Measurements from ENCODE around the gene SKOR1.

SKOR1 gene

DNA sequence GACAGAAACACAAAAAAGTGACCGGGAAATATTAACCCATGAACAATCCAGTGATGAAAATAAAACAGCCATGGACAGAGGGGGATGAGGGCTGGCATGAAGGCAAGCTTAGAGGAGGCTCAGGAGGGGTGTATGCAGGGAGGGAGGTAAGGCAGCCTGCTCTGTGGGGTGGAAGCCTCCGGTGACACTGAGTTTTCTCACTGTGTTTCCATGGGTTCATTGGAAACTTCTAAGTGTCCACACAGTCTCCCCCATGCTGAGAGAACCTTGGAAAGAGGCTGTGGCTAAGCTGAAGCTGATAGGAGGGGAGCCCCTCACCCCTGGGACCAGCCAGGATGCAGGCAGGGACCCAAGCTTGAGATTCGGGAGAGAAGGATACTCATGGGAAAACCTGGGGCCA, 6.8 kb upstream of the SKOR1 start:
- DNase-seq (ENCODE audit: low read depth), result no peak

DNA sequence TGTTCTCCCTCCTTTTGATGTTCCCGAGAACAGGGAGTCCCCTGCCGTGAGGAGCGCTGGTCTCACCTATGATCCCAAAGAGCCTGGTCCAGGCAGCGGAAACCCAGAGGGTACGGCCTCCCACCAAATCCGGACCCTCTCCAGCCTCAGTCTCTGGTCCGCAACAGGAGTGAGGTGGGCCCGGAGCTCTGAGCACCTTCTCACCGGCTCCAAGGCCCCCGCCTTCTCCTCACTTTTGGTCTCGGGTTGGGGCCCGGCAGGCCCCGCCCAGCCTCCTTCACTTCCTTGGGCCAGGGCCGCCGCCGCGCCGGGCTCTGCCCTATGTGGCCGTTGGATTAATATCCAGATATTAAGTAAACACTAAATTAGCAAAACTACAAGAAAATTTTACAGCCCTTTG, 5.7 kb upstream of the SKOR1 start:
- no peak for DNase-seq (ENCODE audit: low read depth)

DNA sequence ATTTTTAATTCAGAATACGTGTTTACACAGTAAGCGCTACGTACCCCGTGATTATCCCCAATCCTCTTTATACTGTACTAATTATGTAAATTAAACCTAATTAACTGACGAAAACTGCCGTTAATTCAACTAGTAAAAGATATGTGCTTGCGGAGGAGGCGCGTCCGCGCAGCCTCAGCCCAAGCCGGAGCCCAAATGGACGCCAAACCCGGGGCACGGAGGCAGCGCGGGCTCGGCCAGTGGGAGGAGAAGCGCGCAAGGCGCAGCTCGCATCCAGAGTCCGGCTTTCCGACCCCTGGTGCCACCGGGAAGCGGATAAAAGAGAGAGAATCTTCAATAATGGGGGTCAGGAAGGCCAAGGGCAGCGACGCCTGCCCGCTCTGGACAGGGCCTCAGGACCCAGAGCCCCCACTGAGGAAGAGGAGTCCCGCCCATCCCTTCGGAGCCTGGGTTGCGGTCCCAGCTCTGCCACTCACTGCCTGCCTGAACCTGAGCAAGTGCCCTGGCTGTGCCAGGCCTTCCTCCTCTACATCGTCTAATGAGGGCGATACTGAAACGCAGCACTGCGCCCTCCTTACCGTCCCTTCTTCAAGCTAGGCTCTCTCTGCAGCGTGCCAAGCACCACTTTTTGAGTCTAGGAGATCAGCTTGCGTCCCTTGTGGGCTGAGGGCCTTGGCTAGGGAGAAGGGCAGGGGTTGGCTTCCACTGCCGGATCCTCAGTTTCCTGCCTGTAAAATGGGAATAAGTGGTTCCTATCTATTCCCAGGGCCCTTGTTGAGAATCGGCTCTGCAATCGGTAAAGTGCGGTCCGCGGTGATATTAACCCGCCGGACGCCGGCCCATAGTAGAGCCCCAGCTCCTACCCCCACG, 5.0 kb upstream of the SKOR1 start:
- no peak for DNase-seq (ENCODE audit: low read depth)

DNA sequence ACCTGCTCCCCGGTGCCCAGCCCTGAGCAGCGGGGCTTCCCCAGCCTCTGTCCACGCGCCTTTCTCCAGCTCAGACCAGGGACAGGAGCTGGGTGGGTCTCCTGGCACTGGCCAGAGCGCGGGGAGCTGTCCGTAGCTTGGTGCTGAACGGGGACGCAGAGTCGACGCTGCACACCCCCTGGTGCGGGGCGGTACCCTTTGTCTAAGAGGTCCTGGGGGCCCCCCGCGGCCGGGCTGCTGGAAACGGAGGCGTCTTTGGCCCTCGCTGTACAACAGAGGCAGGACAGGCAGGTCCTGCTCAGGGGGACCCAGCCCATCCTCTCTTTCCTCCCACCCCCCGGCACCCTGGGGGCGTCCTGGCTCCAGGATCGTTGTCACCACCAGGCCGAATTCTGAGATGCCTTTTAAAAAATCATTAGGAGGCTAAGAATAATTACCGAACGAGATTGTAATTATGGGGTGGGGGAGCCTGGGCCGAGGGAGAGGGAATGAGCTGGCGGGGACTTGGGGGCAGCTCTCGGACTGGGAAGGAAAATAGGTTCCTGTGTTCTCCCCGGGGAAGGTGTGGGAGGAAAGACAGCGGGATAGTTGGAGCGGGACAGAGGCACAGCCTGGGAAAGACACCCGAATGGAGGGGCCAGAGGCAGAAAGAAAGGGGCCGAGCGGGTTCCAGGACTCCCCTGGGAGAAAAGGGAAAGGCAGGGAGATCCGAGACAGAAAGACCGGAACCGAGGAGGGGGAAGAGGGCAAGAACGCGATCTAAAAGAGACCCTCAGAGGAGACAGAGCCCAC, 4.1 kb upstream of the SKOR1 start:
- no peak for DNase-seq (ENCODE audit: low read depth)

DNA sequence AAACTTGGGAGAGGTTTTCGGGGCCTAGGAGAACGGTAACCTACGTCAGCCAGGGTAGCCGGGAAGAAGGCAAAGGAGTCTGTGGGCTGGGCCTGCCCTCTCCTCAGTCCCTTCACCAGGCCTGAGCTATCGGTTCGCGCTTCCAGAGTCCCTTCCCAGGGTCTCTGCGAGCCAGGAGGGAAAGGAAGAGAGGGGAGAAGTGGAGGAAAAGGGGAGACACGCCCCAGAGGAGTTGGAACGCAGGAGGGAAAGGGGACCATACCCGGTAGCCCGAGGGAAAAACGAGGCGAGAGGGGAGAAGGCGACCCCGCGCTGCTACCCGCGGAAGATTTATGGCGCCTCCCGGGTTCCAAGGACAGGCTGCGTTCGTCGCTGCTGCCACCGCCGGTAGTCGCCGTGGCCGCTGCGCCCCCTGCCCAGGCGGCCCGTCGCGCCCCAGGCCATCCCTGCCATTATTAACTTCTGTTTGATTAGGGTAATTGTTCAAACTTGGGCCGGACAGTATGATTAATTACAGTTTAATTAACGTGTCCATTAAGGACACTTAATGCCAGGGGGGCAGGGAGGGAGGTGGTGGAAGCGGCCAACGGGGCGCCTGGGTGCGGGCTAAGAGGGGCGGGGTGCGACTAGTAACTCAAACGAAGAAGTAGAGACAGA, 3.4 kb upstream of the SKOR1 start:
- DNase-seq (ENCODE audit: low read depth), result no peak

DNA sequence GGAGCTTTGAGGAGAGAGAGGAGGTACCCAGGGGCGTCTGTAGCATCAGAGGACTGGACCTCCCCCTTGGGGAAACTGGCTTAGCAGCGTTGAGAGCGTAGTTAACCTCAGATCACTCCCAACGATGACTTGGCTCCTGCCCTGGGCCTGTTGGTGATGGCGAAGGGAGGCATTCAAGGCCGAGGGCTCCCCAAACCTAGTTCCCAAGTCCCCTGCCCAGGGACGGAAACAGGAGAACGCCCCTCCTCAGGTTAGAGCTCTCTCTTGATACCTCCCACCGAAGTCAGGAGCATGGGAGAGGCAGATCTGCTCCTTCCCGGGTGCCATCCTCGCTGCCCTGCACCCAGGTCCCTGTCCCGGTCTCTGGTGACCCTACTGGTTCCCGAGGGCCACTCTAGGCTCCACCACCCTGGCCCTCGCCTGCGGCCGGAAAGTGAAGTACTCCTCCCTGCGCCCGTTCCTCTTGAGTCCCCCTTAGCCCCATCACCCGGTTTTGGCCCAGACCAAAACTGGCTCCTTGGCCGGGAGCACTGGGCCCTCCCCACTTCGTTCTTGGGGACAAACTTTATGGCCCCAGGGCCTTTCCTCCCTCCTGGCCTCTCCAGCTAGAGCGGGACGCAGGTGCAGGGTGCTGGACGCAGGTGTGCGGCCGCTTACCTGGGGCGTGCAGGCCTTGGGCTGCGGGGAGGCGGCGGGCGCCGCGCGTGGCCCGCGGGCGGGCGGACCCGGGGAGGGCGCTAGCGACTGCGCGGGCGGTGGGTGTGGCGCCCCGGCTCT, 2.6 kb upstream of the SKOR1 start:
- no peak for DNase-seq (ENCODE audit: low read depth)

DNA sequence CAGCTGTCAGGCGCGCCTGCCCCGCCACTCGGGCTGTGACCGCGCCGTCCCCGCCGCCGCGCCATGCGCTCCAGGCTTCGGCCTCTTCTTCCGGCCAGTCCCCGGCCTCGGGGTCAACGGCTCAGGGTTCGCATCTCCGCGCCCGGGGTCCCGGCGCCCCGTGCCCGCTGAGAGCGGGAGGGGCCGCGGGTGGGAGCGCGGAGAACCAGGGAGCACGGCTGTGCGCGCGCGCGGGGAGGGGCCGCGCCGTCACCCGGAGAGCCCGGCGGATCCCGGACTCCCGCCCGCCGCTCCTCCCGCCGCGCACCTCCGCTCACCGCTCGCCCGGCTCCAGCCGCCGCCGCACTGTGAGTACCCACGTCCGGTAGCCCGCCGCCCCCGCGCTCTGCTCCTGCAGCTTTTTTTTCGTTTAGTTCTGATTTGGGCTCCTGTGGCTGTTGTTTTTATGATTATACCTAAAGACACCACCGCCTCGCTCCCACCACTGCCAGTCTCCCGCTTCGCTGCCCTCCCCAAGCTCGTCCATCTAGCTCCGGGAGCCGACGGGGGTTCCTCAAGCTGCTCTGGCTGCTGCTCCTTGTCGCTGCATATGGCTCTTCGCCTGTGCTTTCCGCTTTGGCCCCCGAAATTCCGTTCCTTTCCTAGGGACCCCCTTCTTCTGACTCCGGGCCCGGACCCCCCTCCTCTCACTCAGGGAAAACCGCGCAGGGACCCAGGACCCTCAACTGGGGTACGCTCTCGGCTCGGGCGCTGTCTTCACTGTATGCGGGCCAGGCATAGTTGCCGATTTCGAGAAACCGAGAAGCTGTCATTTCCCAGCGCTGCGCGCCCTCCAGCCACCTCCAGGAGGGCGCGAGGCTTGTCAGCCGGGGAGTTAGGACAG, 1.8 kb upstream of the SKOR1 start:
- no peak for DNase-seq (ENCODE audit: low read depth)

DNA sequence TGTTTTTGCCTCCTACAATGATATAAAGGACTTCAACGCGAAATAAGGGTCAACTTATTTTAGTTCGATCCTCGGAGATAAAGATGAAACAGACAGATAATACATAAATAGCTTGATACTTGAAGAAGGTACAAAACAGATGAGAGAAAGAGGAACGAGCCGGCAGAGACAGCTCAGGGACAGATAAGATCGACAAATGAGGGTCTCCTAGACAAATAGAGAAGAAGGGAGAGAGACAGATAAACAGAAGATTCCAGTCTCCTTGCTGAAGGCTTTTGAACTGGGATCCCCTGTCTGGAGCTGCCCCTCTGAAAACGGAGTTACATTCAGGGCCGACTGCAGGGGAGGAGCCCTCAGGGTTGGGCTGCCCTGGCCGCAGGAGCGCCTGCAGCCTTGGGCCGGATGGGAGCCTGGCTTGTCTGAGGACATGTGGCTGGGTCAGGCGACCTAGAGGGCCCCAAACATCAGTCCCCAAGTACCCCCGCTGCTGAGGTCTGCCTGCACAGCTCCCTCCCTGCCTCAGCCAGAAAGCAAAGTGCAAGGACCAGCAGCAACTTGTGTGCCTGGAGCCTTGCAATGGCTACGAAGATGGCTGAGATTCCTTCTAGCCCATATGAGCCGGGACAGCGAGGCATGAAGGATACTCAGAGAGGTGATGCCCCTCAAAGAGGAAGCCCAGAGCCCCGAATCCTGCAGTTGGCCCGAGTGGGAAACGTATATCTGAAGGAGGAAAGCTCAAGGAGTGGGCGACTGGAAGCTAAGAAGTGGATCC, 926 bp upstream of the SKOR1 start:
- no peak for DNase-seq (ENCODE audit: low read depth)

DNA sequence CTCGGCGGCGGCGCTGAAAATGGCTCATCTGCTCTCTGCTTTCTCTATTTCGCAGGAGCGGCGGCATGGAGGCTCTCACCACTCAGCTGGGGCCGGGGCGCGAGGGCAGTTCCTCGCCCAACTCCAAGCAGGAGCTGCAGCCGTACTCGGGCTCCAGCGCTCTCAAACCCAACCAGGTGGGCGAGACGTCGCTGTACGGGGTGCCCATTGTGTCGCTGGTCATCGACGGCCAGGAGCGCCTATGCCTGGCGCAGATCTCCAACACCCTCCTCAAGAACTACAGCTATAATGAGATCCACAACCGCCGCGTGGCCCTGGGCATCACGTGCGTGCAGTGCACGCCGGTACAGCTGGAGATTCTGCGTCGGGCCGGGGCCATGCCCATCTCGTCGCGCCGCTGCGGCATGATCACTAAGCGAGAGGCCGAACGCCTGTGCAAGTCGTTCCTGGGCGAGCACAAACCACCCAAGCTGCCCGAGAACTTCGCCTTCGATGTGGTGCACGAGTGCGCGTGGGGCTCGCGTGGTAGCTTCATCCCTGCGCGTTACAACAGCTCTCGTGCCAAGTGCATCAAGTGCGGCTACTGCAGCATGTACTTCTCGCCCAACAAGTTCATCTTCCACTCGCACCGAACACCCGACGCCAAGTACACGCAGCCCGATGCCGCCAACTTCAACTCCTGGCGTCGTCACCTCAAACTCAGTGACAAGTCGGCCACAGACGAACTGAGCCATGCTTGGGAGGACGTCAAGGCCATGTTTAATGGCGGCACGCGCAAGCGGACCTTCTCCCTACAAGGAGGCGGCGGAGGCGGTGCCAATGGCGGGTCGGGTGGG, 790 bp downstream of the SKOR1 start:
- DNase-seq (ENCODE audit: low read depth), result no peak

DNA sequence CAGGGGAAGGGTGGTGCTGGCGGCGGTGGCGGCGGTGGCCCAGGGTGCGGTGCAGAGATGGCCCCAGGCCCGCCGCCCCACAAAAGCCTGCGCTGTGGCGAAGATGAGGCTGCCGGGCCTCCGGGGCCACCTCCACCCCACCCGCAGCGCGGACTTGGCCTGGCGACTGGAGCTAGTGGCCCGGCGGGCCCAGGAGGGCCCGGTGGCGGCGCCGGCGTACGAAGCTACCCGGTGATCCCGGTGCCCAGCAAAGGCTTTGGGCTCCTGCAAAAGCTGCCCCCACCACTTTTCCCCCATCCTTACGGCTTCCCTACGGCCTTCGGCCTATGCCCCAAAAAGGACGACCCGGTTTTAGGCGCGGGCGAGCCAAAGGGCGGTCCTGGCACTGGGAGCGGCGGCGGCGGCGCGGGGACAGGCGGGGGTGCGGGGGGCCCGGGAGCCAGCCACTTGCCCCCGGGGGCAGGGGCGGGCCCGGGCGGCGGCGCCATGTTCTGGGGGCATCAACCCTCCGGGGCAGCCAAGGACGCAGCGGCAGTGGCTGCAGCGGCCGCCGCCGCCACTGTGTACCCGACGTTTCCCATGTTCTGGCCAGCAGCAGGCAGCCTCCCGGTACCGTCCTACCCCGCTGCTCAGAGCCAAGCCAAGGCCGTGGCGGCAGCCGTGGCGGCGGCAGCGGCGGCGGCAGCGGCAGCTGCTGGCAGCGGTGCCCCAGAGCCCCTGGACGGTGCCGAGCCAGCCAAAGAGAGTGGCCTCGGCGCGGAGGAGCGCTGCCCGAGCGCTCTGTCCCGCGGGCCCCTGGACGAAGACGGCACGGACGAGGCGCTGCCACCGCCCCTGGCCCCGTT, 1.6 kb downstream of the SKOR1 start:
- DNase-seq (ENCODE audit: low read depth), result no peak

DNA sequence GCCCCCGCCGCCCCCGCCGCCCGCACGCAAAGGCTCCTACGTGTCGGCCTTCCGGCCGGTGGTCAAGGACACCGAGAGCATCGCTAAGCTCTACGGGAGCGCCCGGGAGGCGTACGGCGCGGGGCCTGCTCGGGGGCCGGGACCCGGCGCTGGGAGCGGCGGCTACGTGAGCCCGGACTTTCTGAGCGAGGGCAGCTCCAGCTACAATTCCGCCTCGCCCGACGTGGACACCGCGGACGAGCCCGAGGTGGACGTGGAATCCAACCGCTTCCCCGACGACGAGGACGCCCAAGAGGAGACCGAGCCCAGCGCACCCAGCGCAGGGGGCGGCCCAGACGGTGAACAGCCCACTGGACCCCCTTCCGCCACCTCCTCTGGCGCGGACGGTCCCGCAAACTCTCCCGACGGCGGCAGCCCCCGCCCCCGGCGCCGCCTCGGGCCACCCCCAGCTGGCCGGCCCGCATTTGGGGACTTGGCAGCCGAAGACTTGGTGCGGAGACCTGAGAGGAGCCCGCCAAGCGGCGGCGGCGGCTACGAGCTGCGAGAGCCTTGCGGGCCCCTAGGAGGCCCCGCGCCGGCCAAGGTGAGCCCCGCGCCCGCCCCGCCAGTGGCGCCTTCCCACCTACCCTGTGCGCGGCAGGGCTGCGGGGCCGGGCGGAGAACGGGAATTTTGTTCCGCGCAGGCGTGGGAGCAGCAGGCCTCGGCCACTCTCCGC, 2.4 kb downstream of the SKOR1 start:
- no peak for DNase-seq (ENCODE audit: low read depth)

DNA sequence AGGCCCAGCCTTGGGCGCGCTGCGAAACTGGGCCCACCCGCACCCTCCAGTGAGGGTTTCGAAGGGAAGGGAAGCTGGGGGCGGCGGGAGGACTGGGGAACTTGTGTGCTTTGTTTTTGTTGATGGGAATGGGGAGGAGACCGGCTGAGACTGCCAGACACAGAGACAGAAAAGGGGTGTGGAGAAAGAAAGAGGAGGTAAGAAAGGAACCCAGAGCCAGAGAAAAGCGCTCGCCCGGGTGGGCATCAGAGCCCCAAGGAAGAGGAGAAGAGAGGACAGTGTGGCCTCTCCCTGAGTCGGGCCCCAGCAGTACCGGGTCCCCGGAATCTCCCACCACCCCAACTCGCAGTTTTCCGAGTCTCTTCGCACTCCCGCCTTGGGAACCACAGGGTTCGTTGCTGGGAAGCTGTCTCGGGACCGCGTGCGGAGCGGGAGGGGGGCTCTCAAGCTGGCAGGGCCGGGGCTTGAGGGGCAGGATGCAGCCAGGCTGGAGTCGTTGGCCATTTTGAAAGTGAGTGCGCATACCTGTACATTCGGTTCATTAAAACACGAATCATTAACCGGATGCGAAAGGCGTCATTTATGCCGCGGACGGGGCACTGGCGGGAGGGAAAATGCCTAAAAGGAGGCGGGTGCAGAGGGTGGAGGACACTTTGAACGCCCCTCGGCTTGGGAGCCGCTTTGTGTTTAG, 3.1 kb downstream of the SKOR1 start:
- no peak for DNase-seq (ENCODE audit: low read depth)

DNA sequence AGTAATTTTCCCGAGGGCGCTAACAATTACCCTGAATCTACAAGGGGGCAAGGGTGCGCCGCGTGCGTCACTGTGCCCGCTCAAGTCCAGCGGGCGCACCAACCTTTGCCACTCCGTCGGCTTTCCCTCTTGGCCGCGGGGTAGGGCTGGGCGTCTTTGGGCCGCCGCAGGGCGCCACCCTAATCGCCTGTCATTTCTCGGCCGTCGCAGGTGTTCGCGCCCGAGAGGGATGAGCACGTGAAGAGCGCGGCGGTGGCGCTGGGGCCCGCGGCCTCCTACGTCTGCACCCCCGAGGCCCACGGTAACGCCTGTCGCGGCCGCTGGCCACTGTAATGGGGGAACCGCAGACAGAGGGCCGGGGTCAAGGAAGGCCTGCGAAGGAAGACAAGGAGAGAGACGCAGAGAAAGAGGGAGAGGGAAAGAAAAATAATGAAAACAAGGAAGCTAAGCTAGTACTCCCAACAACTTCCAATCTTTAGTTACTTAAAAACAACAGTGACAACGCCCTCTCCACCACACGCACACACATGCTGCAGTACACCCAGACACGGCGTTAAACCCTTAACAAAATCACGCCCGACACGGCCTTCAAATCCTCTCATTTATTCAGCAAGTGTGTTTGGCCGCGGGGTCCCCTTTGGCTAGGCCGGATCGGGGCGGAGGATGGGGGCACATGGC, 3.8 kb downstream of the SKOR1 start:
- no peak for DNase-seq (ENCODE audit: low read depth)

DNA sequence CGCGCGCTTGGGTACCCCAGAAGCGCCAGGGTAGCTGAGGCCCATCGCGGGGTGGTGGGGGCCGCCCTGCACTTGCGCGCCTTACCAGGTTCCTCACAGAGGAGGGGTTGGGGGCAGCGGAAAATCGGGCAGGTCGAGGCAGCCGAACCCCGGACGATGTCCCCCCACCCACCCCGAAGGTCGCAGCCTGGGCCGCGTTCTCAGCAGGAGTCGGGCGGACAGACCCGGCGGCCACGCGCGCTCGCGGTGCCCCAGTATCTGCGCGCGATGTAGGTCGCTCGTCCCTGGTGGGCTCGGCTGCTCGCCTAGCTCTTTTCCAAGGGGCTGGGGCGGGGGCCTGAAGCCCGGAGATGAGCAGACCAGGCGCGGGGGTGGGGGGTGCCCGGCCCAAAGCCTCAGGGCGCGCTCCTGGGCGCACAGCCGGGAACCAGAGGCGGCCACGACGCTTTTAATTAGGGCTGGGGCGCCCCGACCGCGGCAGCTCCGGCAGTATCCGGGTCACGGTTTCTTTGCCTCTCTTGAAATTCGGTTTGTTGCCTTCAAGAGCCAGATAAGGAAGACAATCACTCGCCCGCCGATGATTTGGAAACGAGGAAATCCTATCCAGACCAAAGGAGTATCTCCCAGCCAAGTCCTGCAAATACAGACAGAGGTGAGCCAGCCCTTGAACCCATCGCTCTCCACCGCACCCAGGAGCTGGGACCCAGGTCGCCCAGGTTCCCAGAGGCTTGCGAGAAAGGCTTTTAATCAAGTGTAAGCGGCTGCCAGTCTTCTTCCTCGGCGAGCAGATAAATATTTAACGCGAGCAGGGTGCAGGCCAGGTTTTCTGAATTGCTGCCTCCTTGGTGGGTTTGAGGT, 4.6 kb downstream of the SKOR1 start:
- DNase-seq (ENCODE audit: low read depth), result no peak

DNA sequence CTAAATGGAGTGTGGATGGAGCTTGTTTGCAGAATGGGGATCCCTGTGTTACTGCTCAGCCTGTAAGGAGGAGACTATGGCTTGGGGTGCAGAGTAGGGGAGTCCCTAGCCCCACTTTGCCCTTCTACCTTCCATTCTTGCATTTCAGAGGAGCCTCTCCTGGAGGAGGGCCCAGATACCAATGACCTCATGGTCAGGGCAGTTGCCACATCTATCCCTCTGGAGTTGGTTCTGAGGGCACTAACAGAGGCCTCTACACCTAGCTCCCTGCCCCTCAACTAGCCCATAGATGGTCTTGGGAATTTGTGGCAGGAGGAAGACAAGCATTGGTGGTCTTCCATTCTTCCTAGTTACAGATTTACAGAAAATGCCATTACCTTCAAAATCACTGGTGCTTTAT, 6.1 kb downstream of the SKOR1 start:
- DNase-seq (ENCODE audit: low read depth), result no peak
